DND-41 (cell line): ENCODE data around the gene TGM1.

Experiments
- ATAC-seq: fragments of 200-7000 bp; cut with Tn5 transposase; 3 replicates; pipeline ENCODE4 v1.9.1; 2021; ENCODE audit warnings: low read depth; ENCODE audit not compliant: insufficient read depth
- DNase-seq: peaks from one replicate; pipeline ENCODE4 v3.0.0-alpha.2; 2020
- H2AFZ ChIP-seq: 2 replicates; pipeline ENCODE4 v1.6.0; 2012; ENCODE audit warnings: low read depth, low read length
- H3K27ac ChIP-seq: 2 replicates; pipeline ENCODE4 v1.5.1; 2012; ENCODE audit warnings: low read length, inconsistent platforms
- H3K27me3 ChIP-seq: fragments of 200-600 bp; sonication (generic); 2 replicates; pipeline ENCODE4 v1.6.0; 2012; ENCODE audit warnings: low read length, mild to moderate bottlenecking, inconsistent platforms; ENCODE audit not compliant: insufficient read depth, poor library complexity
- H3K36me3 ChIP-seq: 2 replicates; pipeline ENCODE4 v1.5.1; 2012; ENCODE audit warnings: low read length, inconsistent platforms; ENCODE audit not compliant: insufficient read depth
- H3K4me1 ChIP-seq: 2 replicates; pipeline ENCODE4 v1.5.1; 2012; ENCODE audit warnings: mild to moderate bottlenecking, low read length; ENCODE audit not compliant: insufficient read depth
- H3K4me2 ChIP-seq: 2 replicates; pipeline ENCODE4 v1.6.0; 2012; ENCODE audit warnings: mild to moderate bottlenecking, moderate library complexity, low read length, inconsistent platforms; ENCODE audit not compliant: insufficient read depth
- H3K4me3 ChIP-seq, 2 experiments: fragments of 200-600 bp in 1 of 2; shearing (Covaris generic) in 1 of 2; 2 replicates each; pipeline ENCODE4 v1.5.1; 2012 to 2016; ENCODE audit warnings: inconsistent platforms in 2 of 2, low read length in 2 of 2, mild to moderate bottlenecking in 2 of 2, low read depth in 1 of 2, moderate library complexity in 1 of 2
- H3K79me2 ChIP-seq: 2 replicates; pipeline ENCODE4 v1.6.0; 2012; ENCODE audit warnings: low read length, inconsistent platforms; ENCODE audit not compliant: insufficient read depth
- H3K9ac ChIP-seq: 2 replicates; pipeline ENCODE4 v1.6.0; 2012; ENCODE audit warnings: low read depth, mild to moderate bottlenecking, inconsistent platforms, low read length, moderate library complexity
- H3K9me3 ChIP-seq: 2 replicates; pipeline ENCODE4 v1.5.1; 2012; ENCODE audit warnings: low read length, moderate library complexity, mild to moderate bottlenecking, inconsistent platforms; ENCODE audit not compliant: insufficient read depth, severe bottlenecking
- H4K20me1 ChIP-seq: 2 replicates; pipeline ENCODE4 v1.6.0; 2012; ENCODE audit warnings: low read length; ENCODE audit not compliant: insufficient read depth
- CTCF ChIP-seq: IDR thresholded peaks from 2 replicates; pipeline ENCODE4 v1.5.1; 2012; ENCODE audit warnings: borderline replicate concordance, low read length, moderate library complexity, mild to moderate bottlenecking; ENCODE audit not compliant: poor library complexity, severe bottlenecking; ENCODE audit errors: extremely low read depth
- EZH2 ChIP-seq: IDR thresholded peaks from 3 replicates; pipeline ENCODE4 v1.6.1; 2012; ENCODE audit warnings: borderline replicate concordance, low read depth, mild to moderate bottlenecking, moderate library complexity, low read length, inconsistent platforms; ENCODE audit not compliant: severe bottlenecking

The TGM1 gene

GRCh38 chr14:24255438-24255837 is 7.5 kb downstream of the TGM1 start:
- Histone ChIP-seq H3K36me3 (no peaks in the 10 kb centered on the region), H3K79me2 (no peaks in the 10 kb centered on the region), H3K27ac (no peak overlapping the region), H4K20me1 (no peaks in the 10 kb centered on the region), H3K4me3 (no peak overlapping the region), H2AFZ (no peak overlapping the region), H3K27me3 (no peaks in the 10 kb centered on the region), H3K4me1 (no peaks in the 10 kb centered on the region), H3K9me3 (no peaks in the 10 kb centered on the region), H3K4me2 (no peak overlapping the region), H3K9ac (no peak overlapping the region)
- no peak for DNase-seq
- TF ChIP-seq CTCF: no peak
- no peak for TF ChIP-seq EZH2
- ATAC-seq: no peak

- Histone ChIP-seq H3K9ac (no peak overlapping the region), H3K79me2 (no peaks in the 10 kb centered on the region), H3K27ac (no peak overlapping the region), H3K9me3 (no peaks in the 10 kb centered on the region), H4K20me1 (no peaks in the 10 kb centered on the region), H3K4me3 (no peak overlapping the region), H3K4me1 (no peaks in the 10 kb centered on the region), H3K36me3 (no peaks in the 10 kb centered on the region), H3K27me3 (no peaks in the 10 kb centered on the region), H2AFZ (no peak overlapping the region), H3K4me2 (no peak overlapping the region)
- ATAC-seq: no peak
- no peak for DNase-seq
- no peak for TF ChIP-seq CTCF
- TF ChIP-seq EZH2: no peak
These were observed 8.2 kb downstream of the TGM1 start for GRCh38 chr14:24254630-24255392.

GRCh38 chr14:24253936-24254335 is 9.0 kb downstream of the TGM1 start:
- Histone ChIP-seq H3K36me3 (no peaks in the 10 kb centered on the region), H4K20me1 (no peaks in the 10 kb centered on the region)

More at GRCh38 chr14:24253936-24254335, 9.0 kb downstream of the TGM1 start:
- TF ChIP-seq EZH2: no peak
- TF ChIP-seq CTCF: no peak
- Histone ChIP-seq H3K4me2 (no peak overlapping the region), H3K27ac (no peak overlapping the region), H3K27me3 (no peaks in the 10 kb centered on the region), H3K4me3 (no peak overlapping the region), H2AFZ (no peak overlapping the region), H3K9me3 (no peaks in the 10 kb centered on the region), H3K79me2 (no peaks in the 10 kb centered on the region), H3K9ac (no peak overlapping the region), H3K4me1 (no peaks in the 10 kb centered on the region)
- DNase-seq (no peak), ATAC-seq (no peak)
